Activated naive CD4-positive, alpha-beta T cell treated with anti-CD3 and anti-CD28 coated beads, Interleukin-2, amount 50 U/mL, for 72 hours (primary cell): Measurements from ENCODE around the gene CCNT2. TPM values are rescaled to one million over a fixed set of nuclear protein-coding genes. Genes with fewer than 3 reads are reported as not detected.
"Not testable (repeated sequence)": the region's sequence is repeated elsewhere in the genome, so short reads cannot be mapped to it uniquely, and the experiment has no call there.

Source experiments
- ATAC-seq, 2 donors: fragments of 150-1000 bp; cut with Tn5 transposase; 2 replicates each; pipeline ENCODE4 v1.10.0; 2021; ENCODE audit warnings: mild to moderate bottlenecking in 2 of 2, moderate library complexity in 2 of 2
- DNase-seq, 2 donors: peaks; one replicate each; pipeline ENCODE4 v3.0.0; 2021 to 2022; ENCODE audit warnings: low spot score in 2 of 2
- H3K27ac Mint-ChIP-seq, 2 donors: one replicate each; pipeline ENCODE4 v1.8.0; 2022; ENCODE audit warnings: mild to moderate bottlenecking in 2 of 2, mixed read lengths in 2 of 2
- H3K36me3 Mint-ChIP-seq, 2 donors: one replicate each; pipeline ENCODE4 v1.8.0; 2022; ENCODE audit warnings: mixed read lengths in 2 of 2
- H3K9me3 Mint-ChIP-seq, 2 donors: one replicate each; pipeline ENCODE4 v1.8.0; 2022; ENCODE audit warnings: mixed read lengths in 2 of 2
- total RNA-seq, 2 donors: library from RNA; stranded (reverse); gene quantifications; one replicate each; pipeline ENCODE4 v1.2.3, GENCODE V29; 2022

CCNT2 gene
- total RNA-seq = 10 to 100 TPM; 34.0 to 40.2 TPM

DNA sequence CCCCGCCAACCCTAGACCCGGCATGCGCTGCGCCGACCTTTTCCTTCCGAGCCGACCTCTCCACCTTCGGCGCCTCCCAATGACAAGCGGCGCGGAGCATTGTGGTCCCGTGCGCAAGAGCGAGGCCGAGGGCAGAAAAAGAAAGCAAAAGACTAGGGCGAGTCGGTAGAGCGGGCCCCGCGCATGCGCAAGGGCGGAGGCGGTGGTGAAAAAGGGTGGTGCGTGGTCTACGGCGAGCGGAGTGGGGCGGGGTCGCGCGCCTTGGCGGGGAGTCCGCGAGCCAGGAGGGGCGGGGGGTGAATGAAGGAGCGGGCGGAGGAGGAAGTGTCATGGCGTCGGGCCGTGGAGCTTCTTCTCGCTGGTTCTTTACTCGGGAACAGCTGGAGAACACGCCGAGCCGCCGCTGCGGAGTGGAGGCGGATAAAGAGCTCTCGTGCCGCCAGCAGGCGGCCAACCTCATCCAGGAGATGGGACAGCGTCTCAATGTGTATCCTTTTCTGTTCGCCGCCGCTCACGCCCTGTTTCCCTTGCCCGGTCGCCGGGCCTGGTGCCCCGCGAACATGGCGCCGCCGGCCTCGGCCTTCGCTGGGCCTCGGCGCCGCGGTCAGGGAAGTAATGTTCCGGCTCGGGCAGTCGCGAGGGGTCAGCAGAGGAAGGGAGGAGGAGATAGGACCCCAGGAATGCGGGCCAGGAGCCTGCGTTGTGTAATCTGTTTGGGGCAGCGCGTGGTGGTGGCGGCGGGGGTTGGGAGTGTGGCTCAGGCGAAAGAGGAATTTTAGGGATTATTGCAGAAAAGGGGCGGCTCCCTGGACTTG lies at the start of gene CCNT2:
Gene CCNT2 (plus strand): TSS at position 297 of the 815 bp plus-strand sequence. CDS start 33 bp downstream, at position 330.
- ATAC-seq = peak; percentile 87 to 89
- H3K27ac Mint-ChIP-seq = peak within 1 kb of the TSS; percentile 93 to 95
- H3K36me3 Mint-ChIP-seq = peaks cover 14 to 23% of the 10 kb centered on the region in 2 donors
- DNase-seq = peak; percentile 100
- H3K9me3 Mint-ChIP-seq = no peaks in the 10 kb centered on the region

GRCh38 chr2:134869946-134870736 lies 48.5 kb upstream of the CCNT2 start:
- H3K9me3 Mint-ChIP-seq = peaks cover 4 to 5% of the 10 kb centered on the region in 2 donors
- H3K36me3 Mint-ChIP-seq = peaks cover 0 to 5% of the 10 kb centered on the region in 2 donors
- no peak for ATAC-seq
- no peak for DNase-seq
- no peak overlapping the region for H3K27ac Mint-ChIP-seq

DNA sequence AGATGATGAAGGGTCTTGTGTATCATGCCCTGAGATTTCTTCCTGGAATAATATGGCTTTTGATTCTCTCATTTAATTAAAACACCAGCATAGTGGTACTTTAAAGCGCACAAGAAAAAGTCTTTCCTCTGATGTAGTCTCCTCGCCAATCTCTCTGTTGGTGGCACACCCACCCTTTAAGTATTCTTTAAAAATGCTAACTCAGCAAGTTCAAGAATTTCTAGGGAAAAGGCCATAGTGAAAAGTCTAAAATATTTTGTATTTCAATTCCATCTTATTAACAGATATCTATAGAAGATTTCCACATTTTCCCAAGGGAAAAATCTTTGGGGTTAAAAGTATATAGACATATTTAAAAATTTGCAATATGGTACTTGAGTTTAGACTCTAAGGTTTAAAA lies 45.5 kb upstream of the CCNT2 start:
- ATAC-seq (no peak), DNase-seq (no peak)
- H3K36me3 Mint-ChIP-seq = peaks cover 0 to 5% of the 10 kb centered on the region in 2 donors
- peaks cover 4 to 13% of the 10 kb centered on the region in 2 donors for H3K9me3 Mint-ChIP-seq
- no peak overlapping the region for H3K27ac Mint-ChIP-seq

- no peak overlapping the region for H3K27ac Mint-ChIP-seq
Measured at GRCh38 chr2:134875309-134875708, 43.3 kb upstream of the CCNT2 start.

DNA sequence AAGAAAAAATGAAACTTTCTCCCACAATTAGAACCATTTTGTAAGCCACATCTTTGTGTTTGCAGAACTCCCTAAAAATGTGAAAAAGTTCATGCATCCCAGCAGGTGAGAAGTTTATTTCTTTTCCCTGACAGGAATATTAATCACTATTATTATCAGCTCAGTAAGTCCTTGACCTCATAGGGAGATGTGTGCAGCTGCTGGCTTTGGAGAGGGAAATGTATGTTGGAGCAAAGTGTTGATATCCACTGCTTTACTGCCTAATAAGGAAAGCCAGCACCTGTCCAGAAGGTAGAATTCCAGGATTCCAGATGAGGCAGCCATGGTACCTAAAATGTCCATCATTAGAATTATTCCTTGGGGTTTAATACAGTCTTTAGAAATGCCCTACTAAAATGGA lies 35.8 kb upstream of the CCNT2 start:
- peaks cover 5 to 11% of the 10 kb centered on the region in 2 donors for H3K9me3 Mint-ChIP-seq
- no peak overlapping the region for H3K27ac Mint-ChIP-seq
- no peak for DNase-seq
- no peak for ATAC-seq
- H3K36me3 Mint-ChIP-seq = peaks cover 0 to 21% of the 10 kb centered on the region in 2 donors

More at GRCh38 chr2:134875309-134875708, 43.3 kb upstream of the CCNT2 start:
- Mint-ChIP-seq H3K36me3 (peaks cover 0 to 21% of the 10 kb centered on the region in 2 donors), H3K9me3 (peaks cover 9 to 21% of the 10 kb centered on the region in 2 donors)
- DNase-seq = no peak
- no peak for ATAC-seq

DNA sequence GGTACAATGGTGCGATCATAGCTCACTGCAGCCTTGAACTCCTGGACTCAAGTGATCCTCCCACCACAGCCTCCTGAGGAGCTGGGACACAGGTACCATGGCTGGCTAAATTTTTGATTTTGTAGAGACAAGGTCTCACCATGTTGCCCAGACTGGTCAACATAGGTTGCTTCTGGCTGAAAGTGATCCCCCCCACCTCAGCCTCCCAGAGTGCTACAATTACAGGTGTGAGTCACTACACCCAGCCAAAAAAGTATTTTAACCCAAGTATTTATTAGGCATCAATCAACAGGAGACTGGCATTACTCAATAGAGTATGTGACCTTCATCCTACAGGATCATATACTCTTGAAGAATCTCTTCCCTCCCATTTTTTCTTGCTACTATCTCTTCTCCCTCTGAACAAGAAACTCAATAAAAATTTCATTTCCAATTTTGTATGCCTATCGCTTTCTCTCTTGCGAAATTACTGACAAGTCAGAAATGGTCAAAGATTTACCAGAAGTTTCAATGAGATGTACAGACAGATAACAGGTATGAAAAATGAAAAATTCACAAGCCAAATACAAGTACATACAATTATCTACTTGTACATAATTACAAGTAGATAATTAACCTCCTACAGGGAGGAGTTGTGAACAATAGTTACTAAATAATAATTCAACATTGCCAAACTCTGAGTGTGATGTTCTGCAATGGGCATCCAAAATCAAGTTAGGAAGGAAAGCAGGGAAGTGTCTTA lies 34.9 kb upstream of the CCNT2 start:
- Mint-ChIP-seq H3K9me3 (peaks cover 5 to 9% of the 10 kb centered on the region in 2 donors), H3K36me3 (peaks cover 0 to 19% of the 10 kb centered on the region in 2 donors), H3K27ac (no peak overlapping the region)
- ATAC-seq (no peak), DNase-seq (no peak)

DNA sequence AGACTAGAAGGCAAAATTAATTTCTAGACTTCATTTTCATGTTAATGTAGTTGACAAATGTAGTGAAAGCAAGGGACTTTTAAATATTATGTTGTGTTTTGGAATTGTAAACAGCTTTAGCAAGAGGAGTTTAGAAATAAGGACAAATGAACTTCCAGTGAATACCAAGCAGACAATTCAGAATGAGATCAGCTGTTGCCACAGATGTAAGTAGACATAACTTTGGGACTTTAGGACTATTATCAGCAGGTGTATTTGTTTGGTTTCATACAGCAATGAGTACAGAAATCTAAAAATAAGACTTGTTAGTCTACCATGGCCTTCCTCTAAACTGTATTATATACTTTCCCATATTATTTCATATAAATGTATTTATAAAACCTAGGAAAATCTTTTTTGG lies 34.2 kb upstream of the CCNT2 start:
- H3K9me3 Mint-ChIP-seq = peaks cover 5 to 9% of the 10 kb centered on the region in 2 donors
- ATAC-seq (no peak), DNase-seq (no peak)
- H3K27ac Mint-ChIP-seq = no peak overlapping the region
- H3K36me3 Mint-ChIP-seq = peaks cover 0 to 12% of the 10 kb centered on the region in 2 donors

- no peaks in the 10 kb centered on the region for H3K9me3 Mint-ChIP-seq
- DNase-seq (no peak), ATAC-seq (no peak)
- H3K36me3 Mint-ChIP-seq = no peaks in the 10 kb centered on the region
- no peak overlapping the region for H3K27ac Mint-ChIP-seq
Measured at GRCh38 chr2:134892282-134893035, 26.2 kb upstream of the CCNT2 start.

GRCh38 chr2:134897932-134898331 lies 20.7 kb upstream of the CCNT2 start:
- Mint-ChIP-seq H3K27ac (no peak overlapping the region), H3K9me3 (no peaks in the 10 kb centered on the region), H3K36me3 (no peaks in the 10 kb centered on the region)
- ATAC-seq (no peak), DNase-seq (no peak)

GRCh38 chr2:134899204-134899603 lies 19.4 kb upstream of the CCNT2 start:
- no peaks in the 10 kb centered on the region for H3K9me3 Mint-ChIP-seq
- no peak overlapping the region for H3K27ac Mint-ChIP-seq
- no peak for DNase-seq
- ATAC-seq = no peak
- no peaks in the 10 kb centered on the region for H3K36me3 Mint-ChIP-seq

DNA sequence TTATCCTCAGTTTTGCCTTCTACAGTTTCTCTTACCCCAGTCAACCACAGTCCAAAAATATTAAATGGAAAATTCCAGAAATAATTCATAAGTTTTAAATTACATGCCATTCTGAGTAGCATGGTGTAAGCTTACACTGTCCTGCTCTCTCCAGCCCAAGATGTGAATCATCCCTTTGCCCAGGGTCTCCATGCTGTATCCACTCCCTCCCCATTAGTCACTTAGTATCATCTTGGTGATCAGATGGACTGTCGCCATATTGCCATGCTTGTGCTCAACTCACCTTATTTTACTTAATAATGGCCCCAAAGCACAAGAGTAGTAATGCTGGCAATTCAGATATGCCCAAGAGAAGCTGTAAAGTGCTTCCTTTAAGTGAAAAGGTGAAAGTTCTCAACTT lies 18.5 kb upstream of the CCNT2 start:
- no peaks in the 10 kb centered on the region for H3K36me3 Mint-ChIP-seq
- H3K9me3 Mint-ChIP-seq = no peaks in the 10 kb centered on the region
- ATAC-seq = no peak
- no peak overlapping the region for H3K27ac Mint-ChIP-seq
- DNase-seq = no peak

GRCh38 chr2:134903701-134904100 lies 14.9 kb upstream of the CCNT2 start:
- H3K36me3 Mint-ChIP-seq, H3K27ac Mint-ChIP-seq, DNase-seq, H3K9me3 Mint-ChIP-seq, ATAC-seq: not testable (repeated sequence)

GRCh38 chr2:134905168-134905567 lies 13.5 kb upstream of the CCNT2 start:
- ATAC-seq = no peak
- Mint-ChIP-seq H3K9me3 (peaks cover 10 to 13% of the 10 kb centered on the region in 2 donors), H3K27ac (no peak overlapping the region), H3K36me3 (peaks cover 9 to 11% of the 10 kb centered on the region in 2 donors)
- no peak for DNase-seq

DNA sequence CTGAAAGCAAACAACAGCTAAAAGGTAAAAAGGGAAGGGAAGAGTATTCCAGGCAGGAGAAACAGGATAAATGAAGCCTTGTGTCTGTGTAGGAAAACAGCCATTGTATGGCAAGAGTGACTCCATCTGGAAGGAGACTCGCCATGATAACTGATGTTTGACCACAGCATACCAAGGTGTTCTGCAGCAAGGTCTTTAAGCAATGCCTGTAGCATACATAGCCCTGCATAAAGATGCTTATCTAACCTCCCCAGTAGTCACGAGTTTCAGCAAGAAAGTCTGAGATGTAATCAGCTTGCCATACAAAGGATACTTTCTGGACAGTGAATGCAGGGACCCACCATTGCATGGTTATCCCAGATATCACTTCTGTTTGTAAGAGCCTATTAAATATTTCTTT lies 11.9 kb upstream of the CCNT2 start:
- peaks cover 10 to 13% of the 10 kb centered on the region in 2 donors for H3K9me3 Mint-ChIP-seq
- H3K36me3 Mint-ChIP-seq = peaks cover 9 to 11% of the 10 kb centered on the region in 2 donors
- ATAC-seq (no peak), DNase-seq (no peak)
- H3K27ac Mint-ChIP-seq = no peak overlapping the region

DNA sequence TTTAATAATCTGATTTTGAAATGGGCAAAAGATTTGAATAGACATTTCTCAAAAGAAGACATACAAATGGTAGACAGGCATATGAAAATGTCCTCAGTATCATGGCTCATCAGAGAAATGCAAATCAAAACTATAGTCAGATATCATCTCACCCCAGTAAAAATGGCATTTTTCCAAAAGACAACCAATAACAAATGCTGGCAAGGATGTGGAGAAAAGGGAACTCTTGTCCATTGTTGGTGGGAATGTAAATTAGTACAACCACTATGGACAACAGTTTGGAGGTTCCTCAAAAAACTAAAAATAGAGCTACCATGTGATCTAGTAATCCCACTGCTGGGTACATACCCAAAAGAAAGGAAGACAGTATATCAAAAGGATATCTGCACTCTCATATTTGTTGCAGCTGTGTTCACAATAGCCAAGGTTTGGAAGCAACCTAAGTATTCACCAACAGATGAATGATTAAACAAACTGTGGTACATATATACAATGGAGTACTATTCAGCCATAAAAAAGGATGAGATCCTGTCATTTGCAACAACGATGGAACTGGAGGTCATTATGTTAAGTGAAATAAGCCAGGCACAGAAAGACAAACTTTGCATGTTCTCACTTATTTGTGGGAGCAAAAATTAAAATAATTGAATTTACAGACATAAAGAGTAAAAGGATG lies 11.0 kb upstream of the CCNT2 start:
- Mint-ChIP-seq H3K9me3 (peaks cover 13 to 14% of the 10 kb centered on the region in 2 donors), H3K36me3 (peaks cover 9 to 11% of the 10 kb centered on the region in 2 donors)
- not testable (repeated sequence) for ATAC-seq

More for the DNA sequence above, 11.0 kb upstream of the CCNT2 start:
- not testable (repeated sequence) for DNase-seq, H3K27ac Mint-ChIP-seq
